HL-60 (cell line): ENCODE data around the gene DNAJC4.

Source experiments
- DNase-seq, 2 experiments: peaks; one replicate each; pipeline ENCODE4 v3.0.0-alpha.2; 2010 to 2020; ENCODE audit warnings: low read depth in 1 of 2, low spot score in 1 of 2
- H3K27ac ChIP-seq: fragments of 250-450 bp; sonication (Bioruptor Pico); replicated peaks from 2 replicates; pipeline ENCODE4 v1.5.1; 2020; ENCODE audit warnings: mild to moderate bottlenecking, moderate library complexity
- H3K27me3 ChIP-seq: fragments of 250-450 bp; sonication (Bioruptor Pico); 2 replicates; pipeline ENCODE4 v1.5.1; 2021; ENCODE audit warnings: mild to moderate bottlenecking, moderate library complexity; ENCODE audit not compliant: insufficient read depth, poor library complexity, severe bottlenecking
- H3K4me3 ChIP-seq: replicated peaks from 2 replicates; pipeline ENCODE4 v1.5.1; 2011; ENCODE audit warnings: mild to moderate bottlenecking, control low read depth, low read length; ENCODE audit not compliant: insufficient read depth
- CTCF ChIP-seq: IDR thresholded peaks from one replicate; pipeline ENCODE4 v1.5.1; 2011; ENCODE audit warnings: low read length, control low read depth, inconsistent platforms; ENCODE audit not compliant: insufficient read depth
- GABPA ChIP-seq: IDR thresholded peaks from 2 replicates; pipeline ENCODE4 v1.6.1; 2012; ENCODE audit warnings: low read depth
- POLR2AphosphoS5 ChIP-seq: IDR thresholded peaks from 2 replicates; pipeline ENCODE4 v1.6.1; 2012; ENCODE audit warnings: low read depth
- REST ChIP-seq: IDR thresholded peaks from 2 replicates; pipeline ENCODE4 v1.6.1; 2012; ENCODE audit warnings: low read depth; ENCODE audit not compliant: insufficient replicate concordance
- SPI1 ChIP-seq: IDR thresholded peaks from 2 replicates; pipeline ENCODE4 v1.6.1; 2012; ENCODE audit warnings: low read depth, mild to moderate bottlenecking, borderline replicate concordance

The DNAJC4 gene

GRCh38 chr11:64265176-64266160, 35.1 kb downstream of the DNAJC4 start:
- Histone ChIP-seq H3K4me3 (no peak overlapping the region), H3K27ac (no peak overlapping the region), H3K27me3 (no peaks in the 10 kb centered on the region)
- DNase-seq: no peak
- no peak for TF ChIP-seq GABPA
- no peak for TF ChIP-seq REST
- no peak for TF ChIP-seq SPI1
- TF ChIP-seq POLR2AphosphoS5: no peak; the same call in 1 of the 2 replicates
- TF ChIP-seq CTCF: no peak

GRCh38 chr11:64266339-64266738, 36.0 kb downstream of the DNAJC4 start:
- H3K4me3 ChIP-seq: no peak overlapping the region
- H3K27me3 ChIP-seq: no peaks in the 10 kb centered on the region
- H3K27ac ChIP-seq: no peak overlapping the region
- DNase-seq: no peak
- TF ChIP-seq REST: no peak
- TF ChIP-seq CTCF: no peak
- no peak for TF ChIP-seq SPI1
- no peak for TF ChIP-seq GABPA
- TF ChIP-seq POLR2AphosphoS5: no peak

- DNase-seq: no peak
- Histone ChIP-seq H3K4me3 (no peak overlapping the region), H3K27me3 (no peaks in the 10 kb centered on the region), H3K27ac (peak overlapping the region; percentile 91)
- TF ChIP-seq CTCF: no peak
- TF ChIP-seq GABPA: no peak
- TF ChIP-seq SPI1: no peak
- TF ChIP-seq POLR2AphosphoS5: no peak
Observed at GRCh38 chr11:64267207-64267945, 37.0 kb downstream of the DNAJC4 start.
